HG02970 (cell line): ENCODE data around the gene NUP62.
"Not testable (repeated sequence)": the region's sequence is repeated elsewhere in the genome, so short reads cannot be mapped to it uniquely, and the experiment has no call there.

Experiments
- ATAC-seq: cut with Tn5 transposase; IDR thresholded peaks from one replicate; pipeline ENCODE4 v1.9.1; 2021; ENCODE audit warnings: mild to moderate bottlenecking, moderate library complexity, moderate number of reproducible peaks; ENCODE audit not compliant: unreplicated experiment, low FRiP score

Gene NUP62

GRCh38 chr19:49929121-49929610 lies at the start of gene NUP62, which contains the start of gene ATF5:
NUP62 (minus strand) TSS chr19:49929504; CDS start chr19:49909807, 19,697 bp downstream.
ATF5 (plus strand) TSS chr19:49929205; CDS start chr19:49930851, 1,646 bp downstream.
- peak; percentile 62 for ATAC-seq

DNA sequence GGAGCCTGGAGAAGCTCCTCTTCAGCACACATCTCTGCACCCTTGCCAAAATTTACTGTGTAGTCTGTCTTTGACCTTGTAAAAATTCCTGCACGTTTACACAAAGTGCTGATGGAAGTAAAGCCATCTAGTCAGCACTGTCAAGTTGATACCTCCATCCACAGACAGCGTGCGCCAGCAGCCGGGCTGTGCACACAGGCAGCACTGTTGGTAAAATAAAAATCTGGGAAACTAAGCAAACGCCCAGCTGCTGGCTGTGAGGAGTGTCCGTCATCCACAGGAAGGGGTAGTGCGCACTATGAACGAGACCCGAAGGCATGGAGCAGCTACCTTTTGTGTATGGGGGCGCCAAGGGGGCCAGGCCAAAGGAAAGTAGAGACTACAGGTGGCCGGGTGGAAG lies 49.0 kb upstream of the NUP62 start:
- ATAC-seq = no peak

DNA sequence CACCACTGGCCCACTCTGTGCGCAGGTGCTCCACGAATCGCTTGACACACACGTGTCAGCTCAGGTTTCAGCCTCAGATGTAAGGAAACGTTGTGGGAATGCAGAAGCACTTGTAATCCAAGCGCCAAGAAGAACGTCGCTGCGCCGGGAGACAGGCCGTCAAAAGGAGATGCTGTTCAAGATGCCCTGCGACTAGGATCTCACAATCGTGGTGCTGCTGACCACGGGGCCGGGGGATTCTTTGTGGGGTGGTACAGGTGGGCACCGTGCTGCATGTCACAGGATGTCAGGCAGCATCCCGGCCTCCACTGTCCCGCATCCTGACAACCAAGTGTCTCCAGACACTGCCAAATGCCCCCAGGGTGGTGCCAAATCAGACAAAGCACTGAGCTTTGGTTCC lies 48.6 kb upstream of the NUP62 start:
- ATAC-seq = no peak

- no peak for ATAC-seq
These were observed 47.8 kb upstream of the NUP62 start for GRCh38 chr19:49977076-49977475.

GRCh38 chr19:49976496-49976895 lies 47.2 kb upstream of the NUP62 start:
- ATAC-seq = no peak

GRCh38 chr19:49975051-49975450 lies 45.7 kb upstream of the NUP62 start:
- no peak for ATAC-seq

- ATAC-seq = no peak
These were observed 44.7 kb upstream of the NUP62 start for GRCh38 chr19:49973987-49974386.

DNA sequence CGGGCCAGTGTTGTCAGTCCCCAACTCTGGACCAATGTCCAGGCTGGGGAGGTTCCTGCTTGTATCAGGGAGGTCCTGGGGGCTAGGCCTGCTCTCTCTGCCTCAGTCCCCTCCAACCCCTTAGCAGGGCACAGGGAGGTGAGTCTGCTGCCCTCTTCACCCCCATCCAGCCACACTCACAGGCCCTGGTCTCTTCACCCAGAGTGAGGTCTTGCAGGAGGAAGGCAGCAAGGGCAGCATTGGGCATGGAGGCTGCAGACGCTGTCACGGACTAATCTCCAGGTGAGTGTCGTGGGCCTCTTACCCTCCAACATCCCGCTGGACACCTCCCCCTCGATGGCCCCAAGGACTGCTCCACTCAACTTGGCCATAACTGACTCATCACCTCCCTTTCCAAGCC lies 43.5 kb upstream of the NUP62 start:
- no peak for ATAC-seq

- ATAC-seq = no peak
These were observed 42.7 kb upstream of the NUP62 start for GRCh38 chr19:49971991-49972411.

GRCh38 chr19:49969355-49969754 lies 40.1 kb upstream of the NUP62 start:
- not testable (repeated sequence) for ATAC-seq

- no peak for ATAC-seq
These were observed 39.1 kb upstream of the NUP62 start for GRCh38 chr19:49968279-49968922.

- not testable (repeated sequence) for ATAC-seq
These were observed 31.7 kb upstream of the NUP62 start, which contains the start of gene SIGLEC11 for GRCh38 chr19:49960980-49961379. SIGLEC11 (minus strand) TSS chr19:49961172; CDS start chr19:49961081, 91 bp downstream.

DNA sequence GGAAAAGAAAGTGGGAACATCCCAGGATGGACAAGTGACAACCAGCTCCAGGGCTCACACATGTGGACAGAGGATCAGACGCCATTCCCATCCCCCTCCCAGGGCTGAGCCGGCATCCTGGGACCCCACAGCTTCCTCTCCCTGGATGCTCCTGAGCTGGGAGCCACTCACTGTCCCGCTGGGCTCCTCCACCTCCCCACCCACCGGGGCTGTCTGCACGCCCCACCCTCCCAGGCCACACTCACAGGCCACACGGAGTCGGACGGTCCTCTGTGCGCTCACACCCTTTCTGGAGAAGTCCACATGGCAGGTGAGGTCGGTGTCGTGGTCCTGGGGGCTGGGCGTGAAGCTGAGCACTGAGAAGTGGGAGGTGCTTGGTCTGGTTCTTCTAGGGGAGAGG lies 30.6 kb upstream of the NUP62 start:
- not testable (repeated sequence) for ATAC-seq

DNA sequence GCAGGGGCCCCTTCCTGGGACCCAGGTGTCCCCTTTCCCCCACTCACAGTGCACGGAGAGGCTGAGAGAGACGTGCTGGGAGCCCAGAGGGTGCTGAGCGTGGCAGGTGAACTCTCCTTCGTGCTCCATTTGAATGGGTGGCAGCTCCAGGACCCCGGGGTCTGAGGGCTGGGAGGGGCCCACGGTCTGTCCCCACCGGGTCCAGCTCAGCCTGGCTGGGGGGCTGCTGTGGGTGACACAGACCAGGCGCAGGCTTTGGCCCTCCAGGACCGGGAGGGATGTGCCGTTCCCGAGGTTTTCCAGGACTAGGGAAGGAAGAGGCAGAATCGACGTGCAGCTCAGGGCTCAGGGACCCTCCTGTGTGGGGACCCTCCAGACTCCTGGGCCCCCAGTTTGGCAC lies 29.3 kb upstream of the NUP62 start:
- not testable (repeated sequence) for ATAC-seq

DNA sequence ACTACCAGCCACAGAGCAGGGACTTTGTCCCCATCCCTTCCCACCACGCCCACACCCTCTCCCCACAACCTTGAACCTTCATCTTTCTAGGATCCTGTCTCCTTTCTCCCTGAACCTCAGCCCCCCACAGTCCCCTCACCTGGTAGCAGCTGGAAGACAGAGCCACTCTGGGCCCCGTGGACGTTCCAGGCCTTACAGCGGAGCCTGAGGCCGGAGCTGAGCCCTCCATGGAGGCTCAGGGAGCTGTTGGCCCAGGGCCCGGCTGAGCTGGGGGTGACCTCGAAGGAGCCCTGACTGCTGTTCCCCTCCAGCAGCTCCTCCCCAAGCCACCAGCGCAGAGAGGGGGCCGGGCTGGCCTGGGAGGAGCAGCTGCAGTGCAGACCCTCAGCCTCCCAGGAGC lies 28.8 kb upstream of the NUP62 start:
- ATAC-seq = not testable (repeated sequence)

DNA sequence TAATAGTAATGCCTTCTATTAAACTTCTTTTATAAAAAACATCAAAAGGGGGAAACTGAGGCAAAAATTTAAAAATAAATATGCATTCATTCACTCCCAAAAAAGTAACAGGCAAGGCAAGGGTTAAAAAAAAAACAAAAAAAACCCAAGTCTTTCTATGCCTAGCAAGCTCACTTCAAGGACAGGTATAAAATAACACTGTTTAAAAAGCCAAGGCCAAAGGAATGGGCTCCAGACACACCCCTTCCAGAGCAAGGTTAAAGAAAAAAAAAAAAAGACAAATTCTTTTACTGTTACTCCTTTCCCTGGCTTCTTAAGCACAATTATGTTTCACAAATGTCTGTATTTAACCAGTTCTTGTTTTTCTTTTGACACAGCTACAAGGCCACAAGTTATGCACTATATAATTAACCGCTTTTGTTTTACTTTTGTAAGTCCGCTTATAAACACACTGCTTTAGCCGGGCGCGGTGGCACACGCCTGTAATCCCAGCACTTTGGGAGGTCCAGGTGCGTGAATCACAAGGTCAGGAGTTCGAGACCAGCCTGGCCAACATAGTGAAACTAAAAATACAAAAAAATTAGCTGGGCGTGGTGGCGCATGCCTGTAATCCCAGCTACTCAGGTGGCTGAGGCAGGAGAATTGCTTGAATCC lies 28.1 kb upstream of the NUP62 start:
- no peak for ATAC-seq

DNA sequence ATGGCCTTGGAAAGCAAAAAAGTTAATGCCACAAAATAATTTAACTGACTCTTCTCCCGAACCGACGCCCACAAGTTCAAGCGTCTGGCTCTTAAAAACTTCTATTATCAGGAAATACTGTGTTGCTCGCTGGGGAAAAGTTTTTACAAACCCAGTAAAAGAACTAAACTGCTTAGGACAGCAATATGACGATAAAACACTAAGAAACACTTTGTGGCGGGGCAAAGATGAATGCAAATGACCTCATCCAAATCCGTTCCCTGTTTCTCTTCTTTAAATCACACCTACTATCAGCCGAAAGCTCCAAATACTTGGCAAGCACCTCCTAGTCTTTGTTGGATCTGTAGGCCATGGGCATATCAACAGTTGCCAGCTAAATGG lies 26.8 kb upstream of the NUP62 start:
- ATAC-seq = no peak

GRCh38 chr19:49954933-49955332 lies 25.6 kb upstream of the NUP62 start:
- ATAC-seq = no peak

DNA sequence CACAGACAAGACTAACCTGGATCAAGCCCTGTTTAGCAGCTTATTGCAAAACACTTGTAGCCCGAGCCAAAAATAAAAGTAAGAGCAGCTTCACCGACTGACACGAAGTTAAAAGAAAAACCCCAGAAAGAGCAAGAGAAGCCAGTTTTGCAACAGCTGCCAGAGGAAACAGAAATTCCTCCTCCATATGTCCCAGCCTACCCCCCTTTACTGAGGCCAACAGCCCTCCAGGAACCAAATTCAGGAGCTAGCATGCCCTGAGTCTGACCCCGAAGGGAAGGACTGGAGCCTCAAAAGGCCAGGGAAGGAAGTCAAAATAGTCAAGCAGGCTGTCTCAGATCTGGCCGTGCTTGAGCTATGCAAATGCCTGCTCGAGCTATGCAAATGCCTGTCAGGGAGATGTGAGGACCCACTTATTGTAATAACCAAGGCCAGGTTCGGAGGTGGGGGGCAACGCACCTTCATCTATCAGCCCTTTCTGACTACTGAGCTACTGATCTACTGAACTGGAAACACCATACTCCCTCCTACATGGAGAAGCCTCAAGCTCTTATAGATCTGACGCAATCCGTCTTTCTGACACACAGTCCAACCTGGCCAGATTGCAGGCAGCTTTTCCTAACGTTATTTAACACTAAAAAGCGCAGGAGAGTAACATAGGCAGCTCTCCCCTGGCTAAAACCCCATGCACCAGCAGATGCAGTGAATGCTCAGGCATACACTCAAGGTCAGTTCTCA lies 25.0 kb upstream of the NUP62 start:
- ATAC-seq = no peak

GRCh38 chr19:49953416-49953815 lies 24.1 kb upstream of the NUP62 start:
- ATAC-seq = no peak

- no peak for ATAC-seq
These were observed 23.6 kb upstream of the NUP62 start for GRCh38 chr19:49952906-49953305.
